ENCODE measurements around the gene PLOD1. TPM values are rescaled to one million over a fixed set of nuclear protein-coding genes. Genes with fewer than 3 reads are reported as not detected.
A peak's percentile ranks its signal among the peaks of the same experiment; 100 is the strongest.
"Not testable (repeated sequence)": the region's sequence is repeated elsewhere in the genome, so short reads cannot be mapped to it uniquely, and the experiment has no call there.

Gene PLOD1
- 64.4 TPM for total RNA-seq
- long read RNA-seq, transcript PLOD1-201 (19 exons, 2,940 nt), result major isoform, 25 of 91 reads
- long read RNA-seq, partial matches to known transcripts, result 56 of 91 reads
- long read RNA-seq, other reads (novel, unspliced or antisense), result 6 of 91 reads

DNA sequence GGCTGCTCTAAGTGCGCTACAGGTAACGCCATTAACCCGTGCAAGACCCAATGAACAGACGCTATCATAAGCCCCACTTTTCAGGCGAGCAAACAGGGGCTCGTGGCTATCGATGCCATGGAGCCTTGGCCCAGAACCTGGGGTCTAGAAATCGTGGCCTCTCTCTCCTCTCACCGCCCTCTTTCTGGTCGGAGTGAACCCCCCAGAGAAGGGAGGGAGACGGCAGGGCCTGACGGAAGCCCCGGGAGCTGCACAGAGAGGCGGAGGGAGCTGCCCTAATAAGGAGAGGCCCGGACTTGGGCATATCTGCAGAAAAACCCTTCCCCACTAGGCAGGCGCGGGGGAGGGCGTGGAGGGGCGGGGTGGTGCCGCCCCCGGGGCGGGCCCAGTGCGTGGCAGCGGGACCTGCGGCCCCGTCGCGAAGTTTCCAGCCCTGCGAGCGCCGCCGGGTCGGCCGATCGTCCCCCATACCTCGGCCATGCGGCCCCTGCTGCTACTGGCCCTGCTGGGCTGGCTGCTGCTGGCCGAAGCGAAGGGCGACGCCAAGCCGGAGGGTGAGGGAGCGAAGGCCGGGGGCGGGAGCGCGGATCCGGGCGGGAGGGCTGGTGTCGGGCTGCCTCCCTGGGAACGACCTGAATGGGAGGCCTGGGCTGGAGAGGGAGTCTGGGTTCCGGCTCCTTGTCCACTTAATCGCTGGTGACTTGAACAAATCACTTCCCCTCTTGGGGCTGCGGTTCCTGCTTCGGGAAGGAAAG is at the start of gene PLOD1:
PLOD1 (plus strand) TSS at position 416 of the 755 bp plus-strand sequence; CDS start at position 479, 63 bp downstream.
- intact Hi-C loops (cut with micrococcal nuclease), result no loop called here
- ATAC-seq, result peak; percentile 89
- DNase-seq, result peak; percentile 94

DNA sequence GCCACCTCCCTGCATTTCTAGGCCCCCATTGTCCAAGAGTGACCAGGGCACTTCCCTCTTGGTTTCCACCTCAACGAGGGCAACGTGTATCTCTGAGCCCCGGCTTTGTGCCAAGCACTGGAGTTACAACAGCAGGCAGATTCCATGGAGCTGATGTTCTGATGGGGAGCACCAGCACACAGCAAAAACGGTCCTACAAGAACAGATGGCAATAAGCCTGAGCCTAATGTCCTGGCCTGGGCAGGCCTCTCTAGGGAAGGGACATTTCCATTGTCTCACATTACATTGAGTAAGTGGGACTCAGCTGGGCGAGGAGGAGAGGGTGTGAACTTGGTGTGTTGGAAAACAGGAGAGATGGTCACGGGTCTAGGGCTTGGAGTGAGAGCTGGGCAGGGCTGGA is 48.6 kb upstream of the PLOD1 start:
- intact Hi-C loops (cut with micrococcal nuclease), result no loop called here
- ATAC-seq (peak; percentile 26), DNase-seq (peak; percentile 74)

DNA sequence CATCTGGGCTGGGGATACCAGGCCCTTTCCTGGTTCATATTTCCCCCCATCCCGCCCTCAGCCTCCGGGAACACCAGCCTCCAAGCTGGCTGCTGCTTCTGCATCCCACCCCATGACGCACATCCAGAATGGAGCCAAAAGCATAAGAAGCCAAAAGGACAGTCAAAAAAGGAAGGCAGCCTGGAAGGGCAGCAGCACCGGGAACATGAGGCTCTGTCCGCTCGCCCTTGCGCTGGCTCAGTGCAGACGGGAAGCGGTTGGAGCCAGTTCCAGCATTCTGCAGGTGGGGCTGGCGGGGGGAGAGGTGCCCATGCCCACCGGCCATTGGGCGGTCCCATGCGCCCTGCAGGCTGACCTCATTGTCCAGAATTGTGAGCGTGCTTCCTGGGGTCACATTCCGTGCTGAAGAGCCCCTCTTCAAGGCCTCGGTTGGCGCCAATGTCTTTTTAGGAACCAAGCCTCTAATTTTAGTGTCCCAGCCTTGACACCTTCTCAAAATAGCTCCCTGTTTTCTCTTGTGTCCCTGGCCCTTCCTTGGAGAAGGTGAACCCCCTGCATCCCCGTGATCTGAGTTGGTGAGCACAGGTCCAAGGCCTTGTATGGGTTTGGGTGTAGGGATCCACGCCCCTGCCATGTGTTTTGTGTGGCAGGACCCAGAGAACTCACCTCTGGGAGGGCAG is 47.4 kb upstream of the PLOD1 start:
- ATAC-seq, result peak; percentile 83
- intact Hi-C loops (cut with micrococcal nuclease), result no loop called here
- DNase-seq, result peak; percentile 88

DNA sequence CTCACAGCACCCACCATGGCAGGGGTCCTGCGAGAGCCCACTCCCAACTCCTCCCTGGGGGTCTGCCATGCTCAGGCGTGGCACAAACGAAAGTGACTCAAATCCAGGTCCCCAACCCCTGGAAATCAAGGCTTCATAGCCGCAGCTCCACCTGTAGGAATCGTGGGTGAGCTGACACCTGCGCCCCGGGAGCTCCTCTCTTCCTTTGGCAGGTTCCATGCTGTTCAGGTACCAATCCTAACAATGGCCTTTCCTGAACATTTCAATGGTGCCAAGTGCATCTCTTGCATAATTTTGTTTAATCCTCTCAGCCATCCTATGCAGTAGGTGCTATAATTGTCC is 46.9 kb upstream of the PLOD1 start:
- DNase-seq, result no peak
- intact Hi-C loops (cut with micrococcal nuclease), result no loop called here
- ATAC-seq, result no peak

DNA sequence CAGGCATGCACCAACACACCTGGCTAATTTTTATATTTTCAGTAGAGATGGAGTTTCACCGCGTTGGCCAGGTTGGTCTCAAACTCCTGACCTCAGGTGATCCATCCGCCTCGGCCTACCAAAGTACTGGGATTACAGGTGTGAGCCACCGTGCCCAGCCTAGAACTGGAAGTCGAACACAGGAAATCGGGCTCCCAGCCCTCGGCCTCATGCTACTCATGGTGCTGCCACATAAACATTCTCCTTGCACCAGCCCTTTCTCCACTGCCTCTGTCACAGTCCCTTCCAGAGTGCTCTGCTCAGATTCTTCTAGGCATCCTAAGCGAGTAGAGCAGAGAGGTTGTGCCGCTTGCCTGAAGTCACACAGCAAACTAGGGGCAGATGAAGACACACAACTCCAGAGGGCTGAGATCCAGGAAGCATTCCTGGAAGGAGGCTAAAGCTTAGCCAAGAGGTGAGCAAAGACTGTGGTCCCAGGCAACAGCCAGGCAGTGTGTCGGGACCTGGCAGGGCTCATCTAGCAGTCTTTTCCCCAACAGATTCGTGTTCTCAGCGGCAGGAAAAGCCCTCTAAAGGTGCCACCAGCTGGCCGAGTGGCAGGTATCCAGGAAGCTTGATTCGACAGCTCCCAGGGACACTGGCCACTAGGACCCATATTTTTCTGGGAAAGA is 46.2 kb upstream of the PLOD1 start:
- intact Hi-C loops (cut with micrococcal nuclease), result no loop called here
- DNase-seq (no peak), ATAC-seq (no peak)

DNA sequence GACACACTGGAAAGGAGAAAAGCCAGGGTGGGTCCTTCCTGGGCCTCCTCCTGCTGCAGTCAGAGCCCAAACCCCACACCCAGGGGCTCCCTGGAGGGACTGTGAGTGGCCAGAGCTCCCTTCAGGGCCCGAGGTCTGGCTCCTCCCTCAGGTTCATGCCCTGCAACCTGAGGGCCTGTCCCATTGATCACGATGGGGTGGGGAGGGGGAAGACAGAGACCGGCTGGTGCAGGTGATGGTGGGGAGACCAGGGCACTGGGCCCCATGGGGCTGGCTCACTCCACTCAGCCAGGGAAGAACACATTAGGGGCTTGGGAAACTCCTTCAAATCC is 45.7 kb upstream of the PLOD1 start:
- no peak for ATAC-seq
- DNase-seq, result no peak
- intact Hi-C loops (cut with micrococcal nuclease), result no loop called here

DNA sequence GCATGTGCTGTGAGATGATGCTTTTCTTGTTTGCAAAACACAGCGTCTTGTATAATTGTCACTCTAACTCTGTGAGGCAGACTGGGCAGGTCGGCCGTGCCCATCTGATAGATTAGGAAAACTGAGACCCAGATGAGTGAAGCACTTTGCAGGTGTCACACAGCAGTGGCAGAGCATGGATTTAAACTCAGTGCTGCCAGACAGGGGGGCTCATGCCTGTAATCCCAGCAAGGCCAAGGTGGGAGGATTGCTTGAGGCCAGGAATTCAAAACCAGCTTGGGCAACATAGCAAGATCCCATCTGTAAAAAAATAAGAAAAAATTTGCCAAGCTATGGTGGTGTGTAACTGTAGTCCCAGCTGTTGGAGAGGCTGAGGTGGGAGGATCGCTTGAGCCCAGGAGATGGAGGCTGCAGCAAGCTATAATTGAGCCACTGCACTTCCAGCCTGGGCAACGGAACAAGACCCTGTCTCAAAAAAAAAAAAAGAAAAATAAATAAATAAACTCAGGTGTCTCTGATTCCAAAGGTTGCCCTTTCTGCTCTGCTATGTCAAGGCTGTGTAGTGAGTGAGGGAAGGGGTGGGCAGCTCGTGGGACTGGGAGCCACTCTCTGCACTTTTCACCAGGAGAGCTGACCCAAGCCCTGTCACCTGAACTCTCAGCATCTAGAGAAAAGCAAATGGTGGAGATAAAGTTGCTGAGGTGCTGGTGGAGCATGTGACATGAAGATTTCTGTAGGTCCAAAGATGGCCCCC is 42.9 kb upstream of the PLOD1 start:
- intact Hi-C loops (cut with micrococcal nuclease), result loop anchor here (2.0 kb wide), 1 partner anchor 53 kb away; no protein-coding TSS in a partner anchor
- no peak for ATAC-seq
- no peak for DNase-seq

DNA sequence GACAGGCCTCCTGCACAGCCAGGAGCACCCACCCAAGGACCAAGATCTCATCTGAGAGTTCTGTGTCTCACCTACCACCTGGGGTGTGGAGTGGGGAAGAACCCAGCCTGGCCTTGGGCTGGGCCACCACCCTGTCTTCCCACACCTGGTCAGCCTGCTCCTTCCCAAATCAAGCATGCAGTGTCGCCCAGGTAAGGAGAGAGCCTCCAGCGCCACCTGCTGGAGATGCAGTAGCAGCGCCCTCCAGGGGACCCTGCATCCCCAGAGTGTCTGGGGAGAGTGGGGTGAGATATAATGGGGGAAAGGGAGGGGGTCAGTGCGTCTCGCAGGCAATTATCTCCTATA is 40.6 kb upstream of the PLOD1 start:
- ATAC-seq, result peak; percentile 92
- intact Hi-C loops (cut with micrococcal nuclease), result no loop called here
- DNase-seq, result peak; percentile 78

DNA sequence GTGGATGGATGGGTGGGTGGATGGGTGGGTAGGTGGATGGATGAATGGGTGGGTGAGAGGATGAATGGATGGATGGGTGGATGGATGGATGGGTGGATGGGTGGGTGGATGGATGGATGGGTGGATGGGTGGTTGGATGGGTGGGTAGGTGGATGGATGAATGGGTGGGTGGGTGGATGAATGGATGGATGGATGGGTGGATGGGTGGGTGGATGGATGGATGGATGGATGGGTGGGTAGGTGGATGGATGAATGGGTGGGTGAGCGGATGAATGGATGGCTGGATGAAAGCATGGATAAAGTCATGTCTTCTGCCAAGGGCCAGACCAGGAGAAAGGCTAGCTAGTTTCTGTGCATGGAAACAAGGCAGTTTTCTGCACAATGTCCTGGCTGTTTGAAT is 40.0 kb upstream of the PLOD1 start:
- DNase-seq; ATAC-seq; intact Hi-C loops (cut with micrococcal nuclease): not testable (repeated sequence)

DNA sequence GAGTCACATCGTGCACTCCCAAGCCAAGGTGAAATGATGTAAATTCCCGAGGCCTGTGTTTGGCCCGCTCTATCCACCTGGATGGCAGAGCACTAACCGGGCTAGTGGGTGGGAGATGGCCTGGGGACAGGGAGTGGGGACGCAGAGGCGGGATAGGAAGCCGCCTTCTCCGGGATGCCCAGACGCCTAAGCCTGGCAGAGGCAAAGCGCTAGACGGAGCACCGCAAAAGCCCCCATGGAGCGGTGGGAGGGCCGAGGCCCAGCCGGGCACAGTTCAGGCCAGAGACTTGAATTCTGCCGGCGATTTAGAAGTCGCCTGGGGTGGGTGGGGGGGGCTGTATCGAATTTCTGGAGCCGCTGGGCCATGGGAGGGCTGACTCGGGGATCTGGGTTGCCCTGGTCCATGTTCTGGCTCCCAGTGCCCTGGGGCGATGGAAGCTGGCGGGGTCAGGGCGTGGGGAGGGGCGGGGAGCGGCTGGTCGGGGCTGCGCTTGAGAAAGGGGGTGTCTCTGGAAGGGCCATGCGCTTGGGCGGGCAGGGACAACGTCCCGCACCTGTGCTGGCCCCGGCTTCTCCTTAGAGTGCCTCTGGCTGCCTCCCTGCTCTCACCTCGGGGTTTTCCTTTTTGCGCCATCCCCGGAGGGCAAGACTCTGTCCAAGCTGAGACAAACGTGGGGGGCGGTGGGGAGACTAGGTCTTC is 36.3 kb upstream of the PLOD1 start:
- ATAC-seq (no peak), DNase-seq (no peak)
- intact Hi-C loops (cut with micrococcal nuclease), result no loop called here

DNA sequence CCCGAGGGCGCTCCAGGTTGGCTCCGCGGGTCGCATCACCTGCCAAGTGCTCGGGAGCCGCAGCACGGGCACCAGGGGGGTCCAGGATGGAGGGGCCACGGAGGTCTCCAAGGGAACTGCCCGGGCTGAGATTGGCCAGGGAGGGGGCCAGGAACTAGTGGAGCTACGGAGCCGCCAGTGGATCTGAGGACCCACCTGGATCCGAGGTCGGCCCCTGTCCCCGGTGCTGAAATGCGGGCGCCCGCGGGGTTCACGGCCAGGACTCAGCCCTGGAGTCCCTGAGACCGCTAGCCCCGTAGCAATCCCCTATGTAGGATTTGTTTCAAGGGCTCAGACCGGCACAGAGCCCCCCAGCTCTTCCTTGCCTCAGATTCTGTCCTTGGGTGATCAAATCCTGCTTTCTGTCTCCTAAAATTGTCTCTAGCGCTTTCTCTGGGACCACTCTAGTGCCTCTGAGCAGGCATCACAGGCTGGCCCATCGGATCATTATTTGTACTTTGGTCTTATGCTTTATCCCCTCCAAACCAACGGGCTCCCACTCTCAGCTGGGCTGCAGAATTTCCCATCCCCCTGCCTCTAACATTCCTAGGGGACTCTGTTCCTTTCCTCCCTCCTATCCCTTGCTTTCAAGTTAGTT is 35.6 kb upstream of the PLOD1 start:
- intact Hi-C loops (cut with micrococcal nuclease), result no loop called here
- ATAC-seq (peak; percentile 42), DNase-seq (no peak)

DNA sequence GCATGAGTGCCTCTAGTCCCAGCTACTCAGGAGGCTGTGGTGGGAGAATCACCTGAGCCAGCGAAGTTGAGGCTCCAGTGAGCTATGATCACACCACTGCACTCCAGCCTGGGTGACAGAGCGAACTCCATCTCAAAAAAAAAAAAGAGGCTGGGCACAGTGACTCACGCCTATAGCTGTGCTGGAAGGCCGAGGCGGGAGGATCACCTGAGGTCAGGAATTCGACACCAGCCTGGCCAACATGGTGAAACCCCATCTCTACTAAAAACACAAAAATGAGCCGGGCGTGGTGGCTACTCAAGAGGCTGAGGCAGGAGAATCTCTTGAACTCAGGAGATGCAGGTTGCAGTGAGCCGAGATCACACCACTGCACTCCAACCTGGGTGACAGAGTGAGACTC is 33.1 kb upstream of the PLOD1 start:
- ATAC-seq; DNase-seq; intact Hi-C loops (cut with micrococcal nuclease): not testable (repeated sequence)

DNA sequence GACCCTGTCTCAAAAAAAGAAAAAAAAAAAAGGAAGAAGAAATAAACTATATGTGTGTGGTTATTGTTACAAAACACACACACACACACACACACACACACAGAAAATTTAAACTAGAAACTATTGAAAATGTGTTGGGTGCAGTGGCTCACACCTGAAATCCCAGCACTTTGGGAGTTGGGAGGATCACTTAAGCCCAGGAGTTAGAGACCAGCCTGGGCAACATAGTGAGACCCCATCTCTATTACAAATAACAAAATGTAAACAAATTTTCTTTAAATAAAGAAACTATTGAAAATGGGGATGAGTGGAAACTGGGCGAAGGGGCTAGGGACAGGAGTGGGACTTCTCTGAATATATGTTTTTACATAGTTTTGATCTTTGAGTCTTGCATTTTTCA is 31.3 kb upstream of the PLOD1 start:
- ATAC-seq, result no peak
- DNase-seq, result no peak
- intact Hi-C loops (cut with micrococcal nuclease), result no loop called here

DNA sequence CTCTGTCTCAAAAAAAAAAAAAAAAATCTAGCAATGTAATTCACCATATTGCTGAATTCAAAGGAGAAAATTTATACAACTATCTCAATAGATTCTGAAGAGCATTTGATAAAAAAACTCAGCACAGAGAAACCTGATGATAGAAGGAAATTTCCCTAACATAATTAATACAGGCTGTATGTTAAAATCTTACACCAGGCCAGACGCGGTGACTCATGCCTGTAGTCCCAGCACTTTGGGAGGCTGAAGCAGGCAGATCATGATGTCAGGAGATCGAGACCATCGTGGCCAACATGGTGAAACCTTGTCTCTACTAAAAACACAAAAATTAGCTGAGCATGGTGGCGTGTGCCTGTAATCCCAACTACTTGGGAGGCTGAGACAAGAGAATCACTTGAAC is 30.4 kb upstream of the PLOD1 start:
- ATAC-seq; intact Hi-C loops (cut with micrococcal nuclease): not testable (repeated sequence)

DNA sequence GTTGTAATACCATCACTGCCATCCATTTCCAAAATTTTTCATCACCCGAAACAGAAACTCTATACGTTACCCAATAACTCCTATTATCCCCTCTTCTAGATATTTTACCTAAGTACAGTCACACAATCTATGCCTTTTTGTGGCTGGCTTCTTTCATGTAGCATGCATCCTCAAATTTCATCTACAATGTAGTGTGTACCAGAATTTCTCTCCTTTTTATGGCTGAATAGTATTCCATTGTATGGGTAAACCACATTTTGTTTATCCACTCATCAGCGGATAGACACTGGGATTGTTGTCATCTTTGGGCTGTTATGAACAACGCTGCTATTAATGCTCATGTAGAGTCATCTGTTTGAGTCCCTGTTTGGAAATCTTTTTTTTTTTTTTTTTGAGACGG is 29.5 kb upstream of the PLOD1 start:
- intact Hi-C loops (cut with micrococcal nuclease), result loop anchor here (5.0 kb wide), 1 partner anchor 72 kb away; no protein-coding TSS in a partner anchor
- DNase-seq, result no peak
- ATAC-seq, result no peak

More for the DNA sequence above, 30.4 kb upstream of the PLOD1 start:
- not testable (repeated sequence) for DNase-seq

DNA sequence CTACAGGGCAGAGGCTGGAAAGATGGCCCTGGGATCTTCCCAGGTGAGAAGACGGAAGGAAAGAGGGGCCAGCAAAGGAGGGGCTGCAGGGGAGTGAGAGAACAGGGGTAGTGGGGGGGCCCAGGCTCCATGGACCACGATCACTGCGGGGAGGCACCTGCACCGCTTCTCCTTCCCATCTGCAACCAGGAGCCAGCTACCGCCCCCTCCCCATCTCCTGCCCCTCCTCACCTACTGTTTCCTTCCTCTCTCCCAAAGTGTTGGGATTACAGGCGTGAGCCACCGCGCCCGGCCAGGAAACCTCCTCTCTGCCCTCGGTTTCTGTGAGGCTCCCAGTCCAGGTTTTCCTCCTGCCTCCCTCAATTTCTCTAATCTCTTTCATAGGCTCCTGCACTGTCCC is 27.6 kb upstream of the PLOD1 start:
- DNase-seq, result no peak
- no peak for ATAC-seq
- intact Hi-C loops (cut with micrococcal nuclease), result loop anchor here (5.0 kb wide), 1 partner anchor 70 kb away; no protein-coding TSS in a partner anchor

DNA sequence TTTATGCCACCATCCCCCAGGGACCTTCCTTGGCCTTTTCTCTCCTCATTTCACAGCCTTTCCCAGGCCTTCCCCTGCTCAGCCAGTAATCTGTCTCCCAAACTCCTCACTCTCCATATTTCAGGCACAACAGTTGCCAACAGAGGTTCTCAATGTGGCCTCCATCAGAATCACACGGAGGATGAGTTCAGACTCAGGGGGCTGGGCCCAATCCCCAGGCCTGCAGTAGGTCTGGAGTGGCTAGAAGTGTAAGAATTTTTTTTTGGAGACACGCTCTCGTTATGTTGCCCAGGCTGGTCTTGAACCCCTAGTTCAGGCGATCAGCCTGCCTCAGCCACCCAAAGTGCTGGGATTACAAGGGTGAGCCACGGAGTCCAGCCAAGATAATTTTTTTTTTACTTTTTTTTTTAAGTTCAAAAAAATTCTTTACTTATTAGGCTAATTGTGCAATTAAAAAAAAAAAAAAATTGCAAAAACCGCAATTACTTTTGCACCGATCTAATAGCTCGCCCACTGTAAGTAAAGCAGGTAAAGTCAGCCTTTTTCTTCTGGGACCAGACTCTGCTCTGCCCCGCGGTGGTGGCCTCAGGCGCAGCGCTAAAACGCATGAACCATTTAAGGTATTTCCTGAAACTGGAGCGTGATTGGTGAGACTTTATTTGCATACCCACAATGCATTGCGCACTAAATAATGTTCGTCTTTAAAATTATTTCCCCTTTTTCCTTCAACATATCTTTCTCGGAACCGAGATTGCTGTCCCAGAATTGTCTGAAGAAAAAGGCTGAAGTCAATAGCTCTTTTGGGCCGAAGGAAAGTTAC is 27.0 kb upstream of the PLOD1 start:
- DNase-seq (peak; percentile 90), ATAC-seq (peak; percentile 84)
- intact Hi-C loops (cut with micrococcal nuclease), result loop anchor here (5.0 kb wide), 1 partner anchor 70 kb away; no protein-coding TSS in a partner anchor

All from left ventricle myocardium superior (tissue), 1 donor.